Measurements from ENCODE around the gene CTIF. TPM values are rescaled to one million over a fixed set of nuclear protein-coding genes. Genes with fewer than 3 reads are reported as not detected.

CTIF gene
- total RNA-seq, 1 donor from 2014 or later, result 15.0 TPM

DNA sequence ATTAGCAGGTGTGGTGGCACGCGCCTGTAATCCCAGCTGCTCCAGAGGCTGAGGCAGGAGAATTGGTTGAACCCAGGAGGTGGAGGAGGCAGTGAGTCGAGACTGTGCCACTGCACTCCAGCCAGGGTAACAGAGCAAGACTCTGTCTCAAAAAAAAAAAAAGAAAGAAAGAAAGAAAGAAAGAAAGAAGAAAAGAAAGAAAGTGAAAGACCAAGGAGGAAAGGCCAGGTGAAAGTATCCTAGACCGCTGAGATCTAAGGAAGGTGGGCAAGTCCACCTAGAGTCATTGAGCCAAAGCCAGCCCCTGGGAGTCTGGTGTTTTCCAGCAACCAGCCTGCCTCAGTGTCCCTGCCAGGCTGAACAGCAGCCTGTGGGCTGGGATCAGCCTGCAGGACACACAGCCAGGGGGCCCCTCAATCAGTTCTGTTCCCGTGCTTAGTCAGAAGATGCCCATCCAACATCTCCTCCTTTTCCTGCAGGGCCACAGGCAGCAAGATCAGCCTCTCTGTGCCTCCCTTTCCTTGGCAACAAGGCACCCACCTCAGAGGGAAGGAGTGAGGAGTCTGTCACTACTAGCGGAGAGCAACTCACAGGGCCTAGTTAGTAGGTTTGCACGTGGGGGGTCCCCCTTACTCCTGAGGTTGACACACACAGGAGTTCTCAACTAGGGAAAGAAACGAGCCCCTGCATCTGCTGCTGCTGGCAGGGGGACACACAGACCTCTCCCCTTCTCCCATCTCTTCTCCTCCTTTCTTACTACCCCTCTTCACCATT, 347.9 kb downstream of the CTIF start:
- TF ChIP-seq, protein P1, sequence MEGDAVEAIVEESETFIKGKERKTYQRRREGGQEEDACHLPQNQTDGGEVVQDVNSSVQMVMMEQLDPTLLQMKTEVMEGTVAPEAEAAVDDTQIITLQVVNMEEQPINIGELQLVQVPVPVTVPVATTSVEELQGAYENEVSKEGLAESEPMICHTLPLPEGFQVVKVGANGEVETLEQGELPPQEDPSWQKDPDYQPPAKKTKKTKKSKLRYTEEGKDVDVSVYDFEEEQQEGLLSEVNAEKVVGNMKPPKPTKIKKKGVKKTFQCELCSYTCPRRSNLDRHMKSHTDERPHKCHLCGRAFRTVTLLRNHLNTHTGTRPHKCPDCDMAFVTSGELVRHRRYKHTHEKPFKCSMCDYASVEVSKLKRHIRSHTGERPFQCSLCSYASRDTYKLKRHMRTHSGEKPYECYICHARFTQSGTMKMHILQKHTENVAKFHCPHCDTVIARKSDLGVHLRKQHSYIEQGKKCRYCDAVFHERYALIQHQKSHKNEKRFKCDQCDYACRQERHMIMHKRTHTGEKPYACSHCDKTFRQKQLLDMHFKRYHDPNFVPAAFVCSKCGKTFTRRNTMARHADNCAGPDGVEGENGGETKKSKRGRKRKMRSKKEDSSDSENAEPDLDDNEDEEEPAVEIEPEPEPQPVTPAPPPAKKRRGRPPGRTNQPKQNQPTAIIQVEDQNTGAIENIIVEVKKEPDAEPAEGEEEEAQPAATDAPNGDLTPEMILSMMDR (IDR thresholded peaks at IDR 0.05; ENCODE audit: insufficient read depth, low read length, severe bottlenecking), result no peak

DNA sequence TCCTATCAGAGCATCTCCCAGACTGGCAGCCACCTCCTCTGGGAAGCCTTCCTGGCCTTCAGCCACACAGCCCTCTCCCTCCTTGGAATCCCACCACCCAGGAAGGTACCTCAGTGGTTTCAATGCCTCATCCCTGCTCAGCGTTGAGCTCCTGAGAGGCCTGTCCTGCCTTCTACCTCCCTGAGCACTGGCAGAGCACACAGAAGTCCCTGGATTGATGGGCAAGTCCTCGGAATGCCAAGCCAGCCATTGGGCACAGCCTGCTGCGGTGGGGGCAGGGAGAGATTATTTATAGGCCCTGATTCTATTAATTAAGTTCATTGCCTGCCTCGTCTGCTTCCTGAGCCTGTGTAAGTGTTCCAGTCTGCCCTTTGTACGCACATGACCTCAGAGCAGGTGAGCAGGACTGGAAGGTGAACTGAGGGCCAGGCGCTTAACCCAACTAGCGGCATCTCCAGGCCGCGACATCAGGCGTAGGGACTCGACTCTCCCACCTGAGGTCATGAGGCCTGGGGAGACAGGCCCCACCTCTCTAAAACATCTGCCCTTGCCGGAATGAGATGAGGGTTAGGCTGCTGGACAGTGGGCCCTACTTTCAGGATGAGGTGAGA, 348.6 kb downstream of the CTIF start:
- DNase-seq (ENCODE audit: low read depth) (no peak), FAIRE-seq (no peak)
- no peaks in the 10 kb centered on the region for H3K36me3 ChIP-seq (ENCODE audit: control insufficient read depth, insufficient read depth, low read length)
- H3K27me3 ChIP-seq (ENCODE audit: control insufficient read depth, insufficient read depth, low read length), result no peaks in the 10 kb centered on the region
- no peak overlapping the region for H3K4me3 ChIP-seq (ENCODE audit: low read depth, low read length)
- TF ChIP-seq, protein P1 (IDR thresholded peaks at IDR 0.05; ENCODE audit: insufficient read depth, low read length, severe bottlenecking), result no peak

More for the DNA sequence above, 347.9 kb downstream of the CTIF start:
- FAIRE-seq (no peak), DNase-seq (ENCODE audit: low read depth) (no peak)
- H3K36me3 ChIP-seq (ENCODE audit: control insufficient read depth, insufficient read depth, low read length), result no peaks in the 10 kb centered on the region
- H3K27me3 ChIP-seq (ENCODE audit: control insufficient read depth, insufficient read depth, low read length), result no peaks in the 10 kb centered on the region
- H3K4me3 ChIP-seq (ENCODE audit: low read depth, low read length), result no peak overlapping the region

DNA sequence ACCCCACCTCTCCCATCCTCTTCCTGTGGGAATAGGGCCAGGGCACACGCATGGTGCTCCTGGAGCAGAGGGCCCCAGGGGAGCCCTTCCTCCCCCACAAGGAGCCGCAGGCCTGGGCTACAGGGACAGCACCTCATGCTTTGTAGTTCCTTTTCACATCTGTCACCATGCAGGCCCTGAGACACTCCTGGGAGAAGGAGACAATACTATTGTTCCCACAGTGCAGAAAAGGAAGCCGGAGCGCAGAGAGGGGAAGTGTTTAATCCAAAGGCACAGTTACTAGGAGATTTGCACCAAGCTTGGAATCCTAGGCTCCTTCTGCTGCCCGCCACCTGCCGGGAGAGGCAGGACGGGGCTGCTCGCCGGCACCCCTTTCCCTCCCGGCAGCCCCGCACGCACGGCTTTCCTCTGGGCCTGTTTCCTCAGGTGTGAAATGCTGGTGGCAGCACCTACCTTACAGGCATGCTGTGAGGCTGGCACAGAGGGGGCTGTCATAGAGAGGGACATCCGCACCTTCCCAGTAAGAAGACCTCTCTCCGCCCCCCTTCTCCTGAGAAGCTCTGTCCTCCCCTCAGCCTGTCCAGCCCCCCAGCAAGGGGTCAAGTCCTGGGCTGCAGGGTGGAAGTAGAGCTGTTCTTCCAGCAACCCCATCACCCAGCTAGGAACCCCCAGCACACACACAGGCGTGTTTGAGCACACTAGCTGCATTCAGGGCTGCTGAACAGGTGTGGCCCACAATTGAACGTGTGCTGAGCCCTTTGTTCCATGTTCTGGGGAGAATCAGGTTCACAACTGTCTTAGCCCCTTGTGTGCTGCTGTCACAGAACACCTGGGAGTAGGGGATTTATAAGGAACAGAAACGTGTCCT, 349.3 kb downstream of the CTIF start:
- TF ChIP-seq, protein P1 (IDR thresholded peaks at IDR 0.05; ENCODE audit: insufficient read depth, low read length, severe bottlenecking), result no peak
- Histone ChIP-seq H3K4me3 (ENCODE audit: low read depth, low read length) (no peak overlapping the region), H3K36me3 (ENCODE audit: control insufficient read depth, insufficient read depth, low read length) (no peaks in the 10 kb centered on the region), H3K27me3 (ENCODE audit: control insufficient read depth, insufficient read depth, low read length) (no peaks in the 10 kb centered on the region)
- FAIRE-seq, result peak; percentile 93
- no peak for DNase-seq (ENCODE audit: low read depth)

DNA sequence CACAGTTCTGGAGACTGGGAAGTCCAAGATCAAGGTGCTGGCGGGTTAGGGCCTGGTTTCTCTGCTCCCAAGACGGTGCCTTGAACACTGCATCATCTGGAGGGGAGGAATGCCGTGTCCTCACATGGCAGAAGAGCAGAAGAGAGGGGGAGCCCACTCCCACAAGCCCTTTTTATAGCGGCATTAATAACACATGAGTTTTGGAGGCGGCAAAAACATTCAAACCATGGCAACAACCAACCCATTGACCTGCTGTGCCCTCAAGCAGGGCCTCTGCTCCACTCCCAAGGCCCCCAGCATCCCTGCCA, 349.9 kb downstream of the CTIF start:
- no peak for FAIRE-seq
- Histone ChIP-seq H3K4me3 (ENCODE audit: low read depth, low read length) (no peak overlapping the region), H3K36me3 (ENCODE audit: control insufficient read depth, insufficient read depth, low read length) (no peaks in the 10 kb centered on the region), H3K27me3 (ENCODE audit: control insufficient read depth, insufficient read depth, low read length) (no peaks in the 10 kb centered on the region)
- TF ChIP-seq, protein P1 (IDR thresholded peaks at IDR 0.05; ENCODE audit: insufficient read depth, low read length, severe bottlenecking), result no peak
- DNase-seq (ENCODE audit: low read depth), result no peak

DNA sequence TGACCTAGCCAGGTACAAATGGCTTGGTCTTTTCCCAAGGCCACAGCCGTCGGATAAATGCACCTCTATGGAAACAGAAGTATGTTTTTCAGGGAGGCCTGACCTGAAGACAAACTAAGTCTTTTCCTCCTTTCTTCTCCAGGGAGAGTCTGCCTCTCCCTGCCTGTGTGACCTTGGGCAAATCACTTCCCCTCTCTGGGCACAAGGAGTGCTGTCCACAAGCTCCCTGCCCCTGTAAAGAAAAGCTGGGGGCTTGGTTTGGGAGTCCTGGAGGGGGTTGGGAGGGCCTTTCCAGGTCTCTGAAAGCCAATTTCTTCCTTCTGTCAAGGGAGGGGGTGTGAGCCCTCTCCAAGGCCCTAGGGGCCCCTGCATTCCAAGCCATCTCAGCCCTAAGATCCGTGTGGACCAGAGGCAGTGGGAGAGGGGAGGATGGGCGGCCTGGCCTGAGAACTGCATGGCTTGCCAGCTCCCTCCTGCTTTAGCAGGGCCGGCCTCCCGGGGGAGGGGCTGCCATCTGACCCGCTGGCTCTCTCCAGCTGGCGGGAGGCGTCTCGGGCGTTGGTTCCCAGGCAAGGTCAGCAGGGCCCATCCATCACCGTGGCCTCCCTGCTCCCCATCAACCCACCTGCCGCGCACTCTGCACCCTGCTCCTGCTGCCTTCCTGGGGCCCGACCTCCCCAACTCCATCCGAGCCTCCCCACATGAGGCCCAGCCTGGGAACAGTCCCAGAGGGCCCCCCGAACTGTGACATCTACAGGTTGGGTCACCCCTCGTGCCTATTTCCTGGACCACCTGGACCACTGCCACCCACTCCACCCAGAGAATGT, 350.5 kb downstream of the CTIF start:
- Histone ChIP-seq H3K36me3 (ENCODE audit: control insufficient read depth, insufficient read depth, low read length) (no peaks in the 10 kb centered on the region), H3K27me3 (ENCODE audit: control insufficient read depth, insufficient read depth, low read length) (no peaks in the 10 kb centered on the region), H3K4me3 (ENCODE audit: low read depth, low read length) (no peak overlapping the region)
- FAIRE-seq, result no peak
- TF ChIP-seq, protein P1 (IDR thresholded peaks at IDR 0.05; ENCODE audit: insufficient read depth, low read length, severe bottlenecking), result no peak
- no peak for DNase-seq (ENCODE audit: low read depth)
